GM23248 (cell line): Measurements from ENCODE around the gene PSMD2.

Experiments used
- EZH2 ChIP-seq: fragments of 200-600 bp; sonication (generic); IDR thresholded peaks from 2 replicates; pipeline ENCODE4 v1.6.1; 2018; ENCODE audit warnings: antibody characterized with exemption, mild to moderate bottlenecking; ENCODE audit not compliant: insufficient read depth, poor library complexity, severe bottlenecking
- EZH2phosphoT487 ChIP-seq: fragments of 200-600 bp; sonication (generic); IDR thresholded peaks from 2 replicates; pipeline ENCODE4 v1.6.1; 2018; ENCODE audit warnings: antibody characterized with exemption, moderate library complexity, mild to moderate bottlenecking, low read depth; ENCODE audit not compliant: insufficient read depth

DNA sequence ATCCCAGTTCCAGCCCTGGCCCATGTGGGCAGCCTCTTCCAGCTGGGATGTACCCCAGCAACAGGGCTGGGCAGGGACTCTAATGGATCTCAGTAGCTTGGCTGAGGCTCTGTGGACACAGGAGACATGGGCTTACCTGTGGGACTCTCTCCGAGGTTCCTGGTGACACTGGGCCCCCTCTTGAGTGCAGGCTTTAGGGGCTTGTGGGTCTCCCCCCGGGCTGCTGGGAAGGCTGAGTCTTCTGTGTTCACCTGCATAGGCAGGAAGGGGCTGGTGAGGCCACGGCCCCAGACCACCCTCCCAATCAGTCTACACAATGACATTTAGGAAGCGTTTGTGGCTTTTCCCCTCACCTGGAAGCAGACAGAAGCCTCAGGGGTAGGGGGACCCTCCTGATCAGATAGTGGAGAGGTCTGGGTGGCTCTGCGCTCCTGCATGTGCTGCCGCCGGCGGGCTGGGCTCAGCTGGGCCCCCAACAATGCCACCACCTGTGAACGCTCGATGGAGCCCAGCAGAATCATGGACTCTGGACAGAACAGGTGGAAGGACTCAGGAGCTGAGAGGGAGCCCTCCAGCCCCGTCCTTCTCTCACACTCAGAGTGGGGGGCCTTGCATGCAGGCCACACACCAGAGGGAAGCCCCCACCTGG is 54.0 kb downstream of the PSMD2 start:
- TF ChIP-seq EZH2 (no peak), EZH2phosphoT487 (no peak)
